Naive thymus-derived CD4-positive, alpha-beta T cell (primary cell): ENCODE measurements around the gene KLHDC7B. TPM values are rescaled to one million over a fixed set of nuclear protein-coding genes. Genes with fewer than 3 reads are reported as not detected.
A peak's percentile ranks its signal among the peaks of the same experiment; 100 is the strongest.

Experiments
- ATAC-seq: fragments of 150-1000 bp; cut with Tn5 transposase; 2 replicates; pipeline ENCODE4 v1.10.0; 2021; ENCODE audit warnings: mild to moderate bottlenecking, moderate library complexity
- CTCF ChIA-PET: fragments of 350-600 bp; sonication (Branson Sonifier 250); formaldehyde crosslinking; loops from one replicate; lab custom pipeline; 2021; ENCODE audit warnings: antibody characterized with exemption; lab: Charles Lee
- POLR2A ChIA-PET: fragments of 350-600 bp; sonication (Branson Sonifier 250); formaldehyde crosslinking; loops from one replicate; lab custom pipeline; 2021; ENCODE audit warnings: antibody characterized with exemption, inconsistent platforms; lab: Charles Lee
- DNase-seq, 9 donors: peaks; one replicate each; pipeline versions ENCODE4 v3.0.0 to v3.0.0-alpha.2; 2020 to 2022; ENCODE audit warnings: mixed read lengths in 1 of 9
- H3K27ac ChIP-seq: one replicate; pipeline ENCODE4 v1.7.0; 2013; ENCODE audit warnings: mild to moderate bottlenecking, low read depth, low read length, moderate library complexity
- H3K27me3 ChIP-seq, 2 donors: one replicate each; pipeline ENCODE4 v1.7.0; 2013; ENCODE audit warnings: low read length in 2 of 2, mild to moderate bottlenecking in 2 of 2, moderate library complexity in 2 of 2; ENCODE audit not compliant: control insufficient read depth in 2 of 2, insufficient read depth in 2 of 2
- H3K36me3 ChIP-seq, 3 experiments: 1 replicate in 2 of 3; 2 replicates in 1 of 3; pipeline ENCODE4 v1.7.0; 2013; ENCODE audit warnings: low read length in 3 of 3, mild to moderate bottlenecking in 3 of 3, moderate library complexity in 1 of 3; ENCODE audit not compliant: insufficient read depth in 3 of 3, control insufficient read depth in 2 of 3
- H3K4me1 ChIP-seq, 2 donors: one replicate each; pipeline ENCODE4 v1.7.0; 2013; ENCODE audit warnings: low read length in 2 of 2, mild to moderate bottlenecking in 2 of 2, moderate library complexity in 1 of 2; ENCODE audit not compliant: control insufficient read depth in 2 of 2, insufficient read depth in 2 of 2
- H3K4me3 ChIP-seq: 2 replicates; pipeline ENCODE4 v1.7.0; 2013; ENCODE audit warnings: mild to moderate bottlenecking, low read length
- H3K9me3 ChIP-seq, 3 experiments: 1 replicate in 2 of 3; 2 replicates in 1 of 3; pipeline ENCODE4 v1.7.0; 2013; ENCODE audit warnings: low read length in 3 of 3; ENCODE audit not compliant: control insufficient read depth in 2 of 3
- H3K27ac Mint-ChIP-seq, 9 donors: one replicate each; pipeline ENCODE4 v1.8.0; 2020 to 2022; ENCODE audit warnings: mixed read lengths in 9 of 9, mild to moderate bottlenecking in 8 of 9, moderate library complexity in 5 of 9, inconsistent platforms in 2 of 9
- H3K27me3 Mint-ChIP-seq, 5 donors: one replicate each; pipeline ENCODE4 v1.8.0; 2021 to 2022; ENCODE audit warnings: mixed read lengths in 5 of 5, mild to moderate bottlenecking in 1 of 5
- H3K36me3 Mint-ChIP-seq, 5 donors: one replicate each; pipeline ENCODE4 v1.8.0; 2020 to 2022; ENCODE audit warnings: mixed read lengths in 5 of 5, mild to moderate bottlenecking in 3 of 5, inconsistent platforms in 1 of 5
- H3K4me1 Mint-ChIP-seq, 7 donors: one replicate each; pipeline ENCODE4 v1.8.0; 2020 to 2022; ENCODE audit warnings: mixed read lengths in 7 of 7, mild to moderate bottlenecking in 3 of 7, inconsistent platforms in 1 of 7
- H3K4me3 Mint-ChIP-seq, 10 donors: one replicate each; pipeline ENCODE4 v1.8.0; 2020 to 2022; ENCODE audit warnings: mild to moderate bottlenecking in 10 of 10, mixed read lengths in 10 of 10, moderate library complexity in 6 of 10, inconsistent platforms in 2 of 10
- H3K9me3 Mint-ChIP-seq, 11 donors: one replicate each; pipeline ENCODE4 v1.8.0; 2020 to 2022; ENCODE audit warnings: mixed read lengths in 11 of 11, mild to moderate bottlenecking in 4 of 11, inconsistent platforms in 1 of 11, moderate library complexity in 1 of 11
- intact Hi-C, 2 donors: fragments of 100-400 bp; cut with micrococcal nuclease; formaldehyde crosslinking; loops; one replicate each; pipeline ENCODE4 v1.15.1; 2023
- polyA plus RNA-seq, 2 donors: library from polyadenylated mRNA; unstranded; fragments of 300-500 nt; fragmentation: Illumina TruSeq; gene quantifications; one replicate each; pipeline ENCODE4 v1.2.3, GENCODE V29; 2021
- total RNA-seq, 6 experiments: library from RNA in 5 of 6; stranded (reverse) in 5 of 6; gene quantifications; 1 replicate in 5 of 6; 2 replicates in 1 of 6; pipeline ENCODE4 v1.2.3 and lab custom pipeline; 2021 to 2026

Gene KLHDC7B
- total and polyA plus RNA-seq, 7 experiments from 2014 or later, result 4.4 to 17.2 (median 7.8) TPM

DNA sequence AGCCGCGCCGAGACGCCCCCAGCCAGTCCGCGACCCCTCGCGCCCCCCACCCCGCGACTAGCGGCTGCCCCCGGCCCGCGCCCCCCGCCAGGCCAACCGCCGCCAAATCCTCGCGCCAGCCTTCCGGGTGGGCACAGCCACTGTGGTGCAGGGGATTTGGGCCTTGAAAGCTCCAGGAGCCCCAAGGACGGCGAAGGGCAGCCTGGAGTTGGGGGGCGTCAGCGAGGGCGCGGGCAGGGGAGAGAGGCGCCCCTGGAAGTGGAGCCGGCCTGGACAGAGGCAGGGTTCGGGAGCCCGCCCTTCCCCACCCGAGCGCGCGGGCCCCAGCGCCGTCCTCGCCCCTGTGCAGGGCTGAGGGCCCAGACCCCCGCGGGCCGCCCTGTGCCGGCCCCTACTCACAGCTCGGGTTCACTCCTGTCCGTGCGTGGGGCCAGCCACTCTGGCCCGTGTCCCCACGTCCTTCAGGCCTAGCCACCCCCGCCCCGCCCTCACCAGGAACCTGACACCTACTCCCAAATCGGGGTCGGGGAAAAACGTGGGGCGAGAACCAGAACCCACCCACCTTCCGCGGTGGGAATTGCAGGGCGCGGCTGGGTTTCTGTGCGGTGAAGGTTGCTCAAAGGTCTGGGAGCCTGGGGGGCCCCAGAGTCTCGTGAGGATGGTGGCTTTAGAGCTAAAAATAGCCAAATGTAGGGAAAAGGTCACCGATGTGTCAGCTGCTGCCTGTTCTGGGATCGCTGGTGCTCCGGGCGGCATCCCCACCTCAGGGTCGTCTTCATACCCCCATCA is 32.5 kb downstream of the KLHDC7B start, which contains the start of gene CPT1B:
TSS of gene CPT1B (minus strand) at position 441 of the 789 bp plus-strand sequence. CDS start 512 bp downstream, outside the sequence.
- peaks cover 0 to 34% (median 0%) of the 10 kb centered on the region in 3 experiments for H3K36me3 ChIP-seq
- ATAC-seq, result no peak
- H3K4me3 ChIP-seq, result no peak within 1 kb of the TSS
- peaks cover 9 to 10% of the 10 kb centered on the region in 2 donors for H3K4me1 ChIP-seq
- Mint-ChIP-seq H3K4me1 (peaks cover 5 to 24% (median 18%) of the 10 kb centered on the region in 7 donors), H3K36me3 (peaks cover 0 to 12% (median 4%) of the 10 kb centered on the region in 5 donors), H3K27ac (peak within 1 kb of the TSS in 1 of 9 donors; percentile 75), H3K27me3 (no peaks in the 10 kb centered on the region), H3K4me3 (peak within 1 kb of the TSS in 6 of 10 donors; percentile 15 to 63 (median 56)), H3K9me3 (no peaks in the 10 kb centered on the region)
- H3K9me3 ChIP-seq, result no peaks in the 10 kb centered on the region
- no peak within 1 kb of the TSS for H3K27ac ChIP-seq
- ChIA-PET CTCF (no interaction called here), POLR2A (interaction anchor here (0.8 to 1.5 kb wide), 7 partner anchors 13 to 53 kb away, joined by 3 to 9 read pairs (median 4); partner anchors contain the start of gene SCO2)
- intact Hi-C loops, result no loop called here
- DNase-seq, result no peak
- H3K27me3 ChIP-seq, result no peaks in the 10 kb centered on the region

DNA sequence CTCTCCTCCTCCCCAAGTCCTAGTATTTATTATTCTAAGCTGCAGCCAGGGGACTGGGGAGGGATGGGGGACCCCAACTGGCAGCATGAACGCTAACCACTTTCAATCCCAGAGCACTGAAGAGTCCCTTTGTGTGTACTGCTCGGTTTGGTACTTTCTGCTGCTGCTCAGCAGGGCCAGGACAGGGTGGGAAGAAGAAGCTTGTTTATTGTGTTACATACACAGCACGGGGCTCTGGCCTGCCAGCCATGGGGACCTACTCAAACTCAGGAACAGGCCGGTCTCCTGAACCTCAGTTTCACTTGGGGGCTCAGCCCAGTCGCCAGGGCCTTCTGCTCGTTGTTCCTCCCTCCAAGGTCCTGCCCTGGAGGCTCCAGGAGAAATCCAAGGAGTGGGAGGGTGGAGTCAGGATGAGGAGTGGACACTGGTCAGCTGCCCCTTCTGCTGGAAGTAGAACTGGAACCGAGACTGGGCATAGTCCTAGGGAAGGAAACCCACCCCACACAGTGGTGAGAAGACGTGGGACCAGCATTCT is 33.1 kb downstream of the KLHDC7B start:
- intact Hi-C loops, result no loop called here
- Histone ChIP-seq H3K27me3 (no peaks in the 10 kb centered on the region), H3K9me3 (no peaks in the 10 kb centered on the region), H3K27ac (no peak overlapping the region), H3K4me3 (no peak overlapping the region), H3K36me3 (peaks cover 0 to 34% (median 0%) of the 10 kb centered on the region in 3 experiments), H3K4me1 (peaks cover 16% of the 10 kb centered on the region in 2 donors)
- ATAC-seq (no peak), DNase-seq (no peak)
- Mint-ChIP-seq H3K27me3 (no peaks in the 10 kb centered on the region), H3K27ac (no peak overlapping the region), H3K36me3 (peaks cover 0 to 12% (median 4%) of the 10 kb centered on the region in 5 donors), H3K9me3 (no peaks in the 10 kb centered on the region), H3K4me1 (peaks cover 5 to 31% (median 23%) of the 10 kb centered on the region in 7 donors), H3K4me3 (no peak overlapping the region)
- POLR2A ChIA-PET, result interaction anchor here (0.6 to 1.5 kb wide), 4 partner anchors 14 to 53 kb away, joined by 3 to 9 read pairs (median 4); partner anchors contain the start of genes SCO2 and SYCE3
- CTCF ChIA-PET, result interaction anchor here (0.8 kb wide), 1 partner anchor 16 kb away, joined by 3 read pairs; the partner anchor contains the start of gene SYCE3

DNA sequence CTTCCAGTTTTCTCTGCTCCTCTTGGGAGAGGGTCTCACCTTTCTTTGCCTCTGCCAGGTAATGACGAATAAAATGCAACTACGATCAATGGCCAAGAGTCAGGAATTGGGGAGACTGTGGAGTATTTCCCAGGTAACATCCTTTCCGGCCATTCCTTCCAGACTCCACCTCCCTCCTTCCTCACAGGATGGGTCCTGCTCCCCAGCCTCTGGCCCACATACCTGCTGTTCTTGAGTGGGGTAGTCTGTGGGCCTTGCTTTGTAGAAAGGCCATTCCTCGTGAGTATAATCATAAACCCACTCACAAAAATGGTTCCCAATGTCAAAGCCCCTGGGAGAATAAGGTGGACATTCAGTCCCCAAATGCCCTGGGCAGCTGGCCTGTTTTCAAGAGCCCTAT is 34.1 kb downstream of the KLHDC7B start:
- H3K4me1 Mint-ChIP-seq, result peaks cover 5 to 33% (median 24%) of the 10 kb centered on the region in 7 donors
- no peak for DNase-seq
- POLR2A ChIA-PET, result interaction anchor here (1.0 to 1.5 kb wide), 2 partner anchors 30 to 54 kb away, joined by 3 to 4 read pairs; partner anchors contain the start of gene SCO2

DNA sequence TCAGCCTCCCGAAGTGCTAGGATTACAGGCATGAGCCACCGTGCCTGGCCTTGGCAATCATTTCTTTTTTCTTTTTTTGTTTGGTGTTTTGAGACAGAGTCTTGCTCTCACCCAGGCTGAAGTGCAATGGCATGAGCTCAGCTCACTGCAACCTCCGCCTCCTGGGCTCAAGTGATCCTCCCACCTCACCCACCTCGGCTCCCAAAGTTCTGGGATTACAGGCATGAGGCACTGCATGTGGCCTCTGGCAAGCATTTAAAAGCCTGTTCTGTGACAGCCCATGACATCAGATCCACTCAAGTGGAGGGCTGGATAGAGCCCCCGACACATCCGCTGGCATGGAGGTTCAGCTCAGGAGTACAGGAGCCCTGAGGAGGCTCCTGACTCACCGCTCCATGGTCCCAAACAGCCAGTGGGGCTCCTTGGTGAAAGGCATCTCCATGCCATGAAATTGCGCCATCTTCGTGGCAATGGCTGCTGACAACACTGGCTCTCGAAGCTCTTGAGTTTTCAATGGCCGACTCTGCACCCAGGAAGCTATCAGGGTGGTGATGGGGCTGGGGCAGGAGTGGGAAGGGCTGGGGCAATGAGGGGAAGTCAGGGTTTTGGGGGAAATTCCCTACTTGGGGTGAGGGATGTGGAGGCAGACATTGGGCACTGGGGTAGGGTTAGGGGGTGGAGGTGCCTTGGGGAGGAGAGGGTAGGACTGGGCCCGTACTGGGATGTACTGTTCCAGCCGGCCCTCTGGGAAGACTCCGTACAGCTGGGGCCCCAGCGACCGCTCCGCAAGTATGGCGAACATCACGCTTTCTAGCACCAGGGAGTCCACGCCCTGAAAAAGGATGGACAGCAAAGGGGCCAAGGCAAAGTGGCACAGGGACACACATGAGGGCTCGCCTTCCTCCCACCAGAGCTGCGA is 35.6 kb downstream of the KLHDC7B start:
- ATAC-seq (no peak), DNase-seq (no peak)
- no peaks in the 10 kb centered on the region for H3K9me3 ChIP-seq
- H3K4me1 ChIP-seq, result peaks cover 16 to 18% of the 10 kb centered on the region in 2 donors
- H3K4me3 ChIP-seq, result peak overlapping the region; percentile 80
- POLR2A ChIA-PET, result interaction anchor here (0.6 to 3.7 kb wide), 13 partner anchors 12 to 96 kb away, joined by 3 to 33 read pairs (median 5); partner anchors contain the start of genes SCO2 and SYCE3
- Mint-ChIP-seq H3K4me1 (peaks cover 5 to 40% (median 24%) of the 10 kb centered on the region in 7 donors), H3K9me3 (no peaks in the 10 kb centered on the region), H3K36me3 (peaks cover 0 to 12% (median 4%) of the 10 kb centered on the region in 5 donors), H3K27ac (peak overlapping the region; percentile 28 to 96 (median 87)), H3K4me3 (peak overlapping the region; percentile 81 to 92 (median 87)), H3K27me3 (no peaks in the 10 kb centered on the region)
- H3K36me3 ChIP-seq, result peaks cover 0 to 29% (median 0%) of the 10 kb centered on the region in 3 experiments
- H3K27ac ChIP-seq, result peak overlapping the region; percentile 99
- H3K27me3 ChIP-seq, result no peaks in the 10 kb centered on the region
- intact Hi-C loops, result loop anchor here in 1 of 2 donors (10.0 kb wide), 1 partner anchor 306 kb away; the partner anchor contains the start of gene MAPK11
- CTCF ChIA-PET, result interaction anchor here (0.8 to 2.2 kb wide), 2 partner anchors 39 to 256 kb away, joined by 3 to 8 read pairs; no protein-coding TSS in a partner anchor

More for the DNA sequence above, 34.1 kb downstream of the KLHDC7B start:
- peaks cover 0 to 12% (median 4%) of the 10 kb centered on the region in 5 donors for H3K36me3 Mint-ChIP-seq
- Histone ChIP-seq H3K27ac (no peak overlapping the region), H3K27me3 (no peaks in the 10 kb centered on the region), H3K36me3 (peaks cover 0 to 34% (median 0%) of the 10 kb centered on the region in 3 experiments), H3K4me3 (no peak overlapping the region), H3K4me1 (peaks cover 16 to 18% of the 10 kb centered on the region in 2 donors), H3K9me3 (no peaks in the 10 kb centered on the region)
- no peaks in the 10 kb centered on the region for H3K9me3 Mint-ChIP-seq
- H3K27ac Mint-ChIP-seq, result peak overlapping the region in 3 of 9 donors; percentile 26 to 43 (median 43)
- H3K4me3 Mint-ChIP-seq, result peak overlapping the region in 2 of 10 donors; percentile 37 to 73
- intact Hi-C loops, result loop anchor here in 1 of 2 donors (10.0 kb wide), 1 partner anchor 305 kb away; the partner anchor contains the start of gene MAPK11
- CTCF ChIA-PET, result no interaction called here
- H3K27me3 Mint-ChIP-seq, result no peaks in the 10 kb centered on the region
- no peak for ATAC-seq

DNA sequence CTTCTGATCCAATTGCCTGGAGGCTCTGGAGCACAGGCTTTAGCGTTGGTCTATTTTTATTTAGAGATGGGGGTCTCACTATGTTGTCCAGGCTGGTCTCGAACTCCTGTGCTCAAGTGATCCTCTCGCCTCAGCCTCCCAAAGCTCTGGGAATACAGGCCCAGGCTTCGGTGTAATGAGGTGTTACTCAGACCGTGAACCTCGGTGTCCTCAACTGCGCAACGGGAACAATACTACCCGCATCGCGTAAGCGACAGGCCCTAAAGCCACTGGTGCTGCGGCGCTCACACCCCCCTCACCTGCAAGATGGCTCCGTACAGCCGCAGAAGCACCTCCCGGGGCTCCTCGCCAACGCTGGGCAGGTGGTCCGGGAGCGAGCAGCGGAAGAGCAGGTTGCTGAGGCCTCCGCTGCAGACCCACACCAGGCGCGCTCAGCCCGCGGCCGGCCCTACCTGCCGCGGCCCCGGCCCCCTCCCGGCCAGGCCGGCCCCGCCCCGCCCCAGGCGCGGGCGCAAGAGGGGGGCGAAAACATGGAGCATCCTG is 36.3 kb downstream of the KLHDC7B start:
- peak overlapping the region; percentile 84 to 96 (median 93) for H3K27ac Mint-ChIP-seq
- H3K4me3 Mint-ChIP-seq, result peak overlapping the region; percentile 84 to 97 (median 92)
- intact Hi-C loops, result loop anchor here (1.0 to 10.0 kb wide), 12 partner anchors 20 to 381 kb away; partner anchors contain the start of genes NCAPH2 (in 2 of the 2), ARSA (in 1 of the 2), MAPK11 (in 1 of the 2) and SBF1 (in 1 of the 2)
- Histone ChIP-seq H3K9me3 (no peaks in the 10 kb centered on the region), H3K27ac (peak overlapping the region; percentile 99), H3K4me1 (peaks cover 16 to 18% of the 10 kb centered on the region in 2 donors), H3K36me3 (peaks cover 0 to 25% (median 0%) of the 10 kb centered on the region in 3 experiments), H3K27me3 (no peaks in the 10 kb centered on the region), H3K4me3 (peak overlapping the region; percentile 80)
- ChIA-PET CTCF (interaction anchor here (2.2 kb wide), 1 partner anchor 39 kb away, joined by 8 read pairs; no protein-coding TSS in a partner anchor), POLR2A (interaction anchor here (0.6 to 3.7 kb wide), 17 partner anchors 13 to 390 kb away, joined by 3 to 33 read pairs (median 4); partner anchors contain the start of genes ARSA, LMF2, NCAPH2 and SCO2)
- DNase-seq (peak in 1 of 9 donors; percentile 34), ATAC-seq (no peak)
- H3K27me3 Mint-ChIP-seq, result no peaks in the 10 kb centered on the region
- H3K9me3 Mint-ChIP-seq, result no peaks in the 10 kb centered on the region
- H3K36me3 Mint-ChIP-seq, result peaks cover 0 to 12% (median 4%) of the 10 kb centered on the region in 5 donors
- H3K4me1 Mint-ChIP-seq, result peaks cover 5 to 40% (median 22%) of the 10 kb centered on the region in 7 donors
